ENCODE results near the gene COBLL1.

Gene COBLL1

DNA sequence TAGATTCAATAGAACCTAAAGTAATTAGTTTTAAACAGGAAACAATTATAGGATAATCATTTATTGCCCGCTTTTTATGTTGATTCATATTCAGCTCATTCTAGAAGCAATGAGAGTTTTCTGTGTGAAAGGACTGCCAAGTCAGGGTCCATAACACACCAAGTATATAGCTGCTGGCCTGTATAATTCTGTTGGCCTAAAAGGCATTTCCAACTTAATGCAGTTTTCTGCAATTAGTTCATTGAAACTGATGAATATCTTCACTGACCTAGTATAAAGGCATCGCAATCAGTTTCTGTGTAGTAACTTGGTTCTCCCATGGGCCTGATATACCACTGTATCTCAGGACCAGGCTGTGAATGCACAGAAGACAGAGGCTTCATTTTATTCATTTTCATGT lies 151.3 kb downstream of the COBLL1 start:
- no peak overlapping the region for H3K4me3 ChIP-seq (ENCODE audit: low read depth, low read length)
- DNase-seq (ENCODE audit: low read depth): no peak
- TF ChIP-seq, protein P1, sequence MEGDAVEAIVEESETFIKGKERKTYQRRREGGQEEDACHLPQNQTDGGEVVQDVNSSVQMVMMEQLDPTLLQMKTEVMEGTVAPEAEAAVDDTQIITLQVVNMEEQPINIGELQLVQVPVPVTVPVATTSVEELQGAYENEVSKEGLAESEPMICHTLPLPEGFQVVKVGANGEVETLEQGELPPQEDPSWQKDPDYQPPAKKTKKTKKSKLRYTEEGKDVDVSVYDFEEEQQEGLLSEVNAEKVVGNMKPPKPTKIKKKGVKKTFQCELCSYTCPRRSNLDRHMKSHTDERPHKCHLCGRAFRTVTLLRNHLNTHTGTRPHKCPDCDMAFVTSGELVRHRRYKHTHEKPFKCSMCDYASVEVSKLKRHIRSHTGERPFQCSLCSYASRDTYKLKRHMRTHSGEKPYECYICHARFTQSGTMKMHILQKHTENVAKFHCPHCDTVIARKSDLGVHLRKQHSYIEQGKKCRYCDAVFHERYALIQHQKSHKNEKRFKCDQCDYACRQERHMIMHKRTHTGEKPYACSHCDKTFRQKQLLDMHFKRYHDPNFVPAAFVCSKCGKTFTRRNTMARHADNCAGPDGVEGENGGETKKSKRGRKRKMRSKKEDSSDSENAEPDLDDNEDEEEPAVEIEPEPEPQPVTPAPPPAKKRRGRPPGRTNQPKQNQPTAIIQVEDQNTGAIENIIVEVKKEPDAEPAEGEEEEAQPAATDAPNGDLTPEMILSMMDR (IDR thresholded peaks at IDR 0.05; ENCODE audit: insufficient read depth, low read depth, low read length, missing control alignments): no peak

DNA sequence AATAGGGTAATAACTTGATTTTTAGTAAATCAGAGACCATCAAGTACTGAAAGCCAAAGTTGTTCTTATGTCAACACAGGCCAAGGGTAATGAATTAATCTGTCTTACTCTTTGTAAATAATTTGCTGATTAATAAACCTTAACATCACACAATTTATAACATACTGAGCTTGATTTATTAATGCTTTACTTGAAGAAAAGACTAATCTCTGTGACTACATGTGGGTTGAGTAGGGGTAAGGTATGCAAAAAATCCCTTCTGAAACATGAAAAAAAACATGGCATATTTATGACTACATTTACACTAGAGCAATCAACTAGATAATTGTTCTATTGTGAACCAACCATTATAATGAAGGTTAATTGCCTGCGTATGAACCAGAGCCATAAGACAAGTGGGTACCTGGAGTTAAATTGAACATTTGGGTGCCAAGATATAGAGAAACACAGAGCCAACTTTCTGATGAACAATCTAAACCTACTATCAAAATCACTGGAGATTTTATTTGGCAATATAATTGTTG lies 152.7 kb downstream of the COBLL1 start:
- no peak overlapping the region for H3K4me3 ChIP-seq (ENCODE audit: low read depth, low read length)
- DNase-seq (ENCODE audit: low read depth): no peak
- TF ChIP-seq, protein P1 (IDR thresholded peaks at IDR 0.05; ENCODE audit: insufficient read depth, low read depth, low read length, missing control alignments): no peak

DNA sequence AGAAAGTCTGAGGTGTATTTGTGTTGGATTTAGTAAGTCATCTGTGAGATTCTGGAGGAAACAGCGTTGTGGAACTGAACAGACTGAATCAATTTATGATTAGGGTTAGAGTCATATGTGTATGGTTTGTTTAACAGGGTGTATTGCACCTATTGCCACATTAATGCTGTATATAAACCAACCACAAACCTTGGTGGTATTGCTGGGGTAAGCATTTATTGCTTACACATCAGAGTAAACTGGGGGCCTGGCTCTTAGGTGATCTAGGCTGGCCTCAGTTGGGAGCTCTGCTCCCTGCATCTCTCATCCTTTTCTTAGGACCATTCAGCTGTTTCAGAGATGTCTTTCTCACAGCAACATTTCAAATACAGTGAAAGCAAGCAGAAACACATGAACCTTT lies 160.6 kb downstream of the COBLL1 start:
- DNase-seq (ENCODE audit: low read depth): no peak
- TF ChIP-seq, protein P1 (IDR thresholded peaks at IDR 0.05; ENCODE audit: insufficient read depth, low read depth, low read length, missing control alignments): no peak
- H3K4me3 ChIP-seq (ENCODE audit: low read depth, low read length): no peak overlapping the region

DNA sequence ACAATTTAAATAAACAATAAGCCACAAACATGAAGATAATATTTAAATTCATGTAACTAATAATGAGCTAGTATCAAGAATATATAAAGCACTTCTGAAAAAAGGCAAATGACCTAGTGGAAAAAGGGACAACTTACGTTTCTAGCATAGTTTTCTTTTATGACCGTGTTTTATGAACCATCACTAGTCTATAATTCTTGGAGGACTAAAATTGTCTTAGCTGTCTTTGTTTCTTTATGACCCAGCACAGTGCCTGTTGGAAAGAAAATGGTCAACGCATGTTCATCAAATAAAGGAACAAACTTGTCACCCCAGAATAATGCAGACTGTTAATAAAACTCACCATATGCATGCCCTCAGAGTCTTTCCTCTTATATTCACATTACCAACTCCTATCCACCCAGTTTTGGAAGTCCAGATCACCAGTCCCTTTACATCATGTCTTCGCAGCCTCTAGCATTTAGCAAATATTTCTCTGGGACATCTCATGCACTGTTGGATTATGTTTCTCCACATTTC lies 162.9 kb downstream of the COBLL1 start:
- TF ChIP-seq, protein P1 (IDR thresholded peaks at IDR 0.05; ENCODE audit: insufficient read depth, low read depth, low read length, missing control alignments): no peak
- no peak for DNase-seq (ENCODE audit: low read depth)
- no peak overlapping the region for H3K4me3 ChIP-seq (ENCODE audit: low read depth, low read length)

DNA sequence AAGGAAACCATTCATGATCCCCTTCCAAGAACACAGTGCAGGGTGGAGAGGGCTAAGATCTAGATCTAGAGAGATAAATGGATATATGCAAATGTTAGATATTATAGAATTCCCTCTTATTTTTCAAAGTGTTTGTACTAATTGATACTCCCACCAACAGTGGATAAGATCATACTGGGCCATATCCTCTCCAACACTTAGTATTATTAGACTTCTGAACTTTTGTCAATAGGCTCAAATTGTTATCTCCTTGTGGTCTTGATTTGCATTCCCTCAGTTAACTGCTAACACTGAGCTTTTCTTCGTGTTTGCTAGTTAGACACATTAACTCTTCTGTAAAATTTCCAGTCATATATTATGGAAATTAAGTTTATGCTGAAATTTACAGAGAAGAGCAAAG lies 163.9 kb downstream of the COBLL1 start:
- TF ChIP-seq, protein P1 (IDR thresholded peaks at IDR 0.05; ENCODE audit: insufficient read depth, low read depth, low read length, missing control alignments): no peak
- no peak for DNase-seq (ENCODE audit: low read depth)
- H3K4me3 ChIP-seq (ENCODE audit: low read depth, low read length): no peak overlapping the region

DNA sequence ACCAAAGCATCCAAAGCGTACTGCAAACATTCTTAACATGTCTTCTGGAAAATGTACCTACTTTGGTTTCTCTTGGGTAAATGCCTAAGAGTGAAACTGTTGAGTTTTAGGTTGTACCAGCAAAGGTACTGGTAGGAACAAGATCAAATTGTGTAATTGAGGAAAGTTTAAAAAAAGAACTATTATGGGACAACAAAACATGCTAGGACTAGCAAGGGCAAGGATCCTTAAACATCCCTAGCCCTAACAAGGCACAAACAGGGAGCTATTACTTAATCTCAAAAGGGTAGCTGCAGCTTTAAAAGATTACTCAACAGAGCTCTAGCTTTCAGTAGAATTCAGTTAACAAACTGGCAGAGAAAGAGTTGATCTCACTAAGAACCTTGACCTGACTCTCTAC lies 164.4 kb downstream of the COBLL1 start:
- DNase-seq (ENCODE audit: low read depth): no peak
- H3K4me3 ChIP-seq (ENCODE audit: low read depth, low read length): no peak overlapping the region
- TF ChIP-seq, protein P1 (IDR thresholded peaks at IDR 0.05; ENCODE audit: insufficient read depth, low read depth, low read length, missing control alignments): no peak

DNA sequence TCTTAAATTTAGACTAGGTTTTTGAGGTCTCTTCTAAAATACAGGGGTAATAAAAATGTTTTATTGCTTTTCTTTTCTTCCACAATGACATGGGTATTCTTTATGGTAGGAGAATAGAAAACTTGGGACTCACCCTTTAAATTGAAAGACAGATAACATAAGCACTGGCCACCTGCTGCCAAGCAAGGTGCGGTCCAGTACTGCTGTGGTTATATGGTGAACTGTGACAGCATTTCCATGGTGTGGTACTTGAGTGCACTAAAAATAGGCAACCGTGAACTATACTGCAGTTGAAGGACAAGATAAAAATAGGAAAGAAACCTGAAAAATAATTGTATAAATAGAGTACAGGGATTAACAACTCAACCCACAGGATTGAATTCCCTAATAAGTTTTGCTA lies 165.9 kb downstream of the COBLL1 start:
- no peak for DNase-seq (ENCODE audit: low read depth)
- TF ChIP-seq, protein P1 (IDR thresholded peaks at IDR 0.05; ENCODE audit: insufficient read depth, low read depth, low read length, missing control alignments): no peak
- no peak overlapping the region for H3K4me3 ChIP-seq (ENCODE audit: low read depth, low read length)

Measured in GM12865 (cell line).